Trophoblast cell (in vitro differentiated cells and primary cell): Measurements from ENCODE around the gene ALG11.
A peak's percentile ranks its signal among the peaks of the same experiment; 100 is the strongest.

ENCODE experiments used
- DNase-seq, 2 donors: peaks; one replicate each; pipeline ENCODE4 v3.0.0-alpha.2; 2016
- H2AFZ ChIP-seq: 2 replicates; pipeline ENCODE4 v1.6.1; 2013; ENCODE audit warnings: low read length, moderate library complexity, mild to moderate bottlenecking; ENCODE audit not compliant: insufficient read depth, poor library complexity
- H2AK5ac ChIP-seq: 2 replicates; pipeline ENCODE4 v1.6.1; 2013; ENCODE audit warnings: mild to moderate bottlenecking, low read length
- H2BK120ac ChIP-seq: 2 replicates; pipeline ENCODE4 v1.6.1; 2013; ENCODE audit warnings: low read length, mild to moderate bottlenecking, moderate library complexity; ENCODE audit not compliant: insufficient read depth, poor library complexity
- H2BK12ac ChIP-seq: 2 replicates; pipeline ENCODE4 v1.6.1; 2013; ENCODE audit warnings: mild to moderate bottlenecking, low read length, moderate library complexity
- H2BK5ac ChIP-seq: 2 replicates; pipeline ENCODE4 v1.6.1; 2013; ENCODE audit warnings: low read length, low read depth, moderate library complexity, mild to moderate bottlenecking; ENCODE audit not compliant: poor library complexity
- H3K14ac ChIP-seq: 2 replicates; pipeline ENCODE4 v1.6.1; 2013; ENCODE audit warnings: mild to moderate bottlenecking, low read length
- H3K18ac ChIP-seq: 2 replicates; pipeline ENCODE4 v1.6.1; 2013; ENCODE audit warnings: mild to moderate bottlenecking, low read length
- H3K23ac ChIP-seq: 2 replicates; pipeline ENCODE4 v1.6.1; 2013; ENCODE audit warnings: low read length
- H3K27ac ChIP-seq: 2 replicates; pipeline ENCODE4 v1.5.1; 2013; ENCODE audit warnings: low read depth, mild to moderate bottlenecking, inconsistent platforms, low read length, moderate library complexity
- H3K27me3 ChIP-seq: 2 replicates; pipeline ENCODE4 v1.6.1; 2013; ENCODE audit warnings: inconsistent platforms, mild to moderate bottlenecking, low read length, moderate library complexity; ENCODE audit not compliant: insufficient read depth
- H3K36me3 ChIP-seq, 2 experiments: 1 replicate in 1 of 2; 2 replicates in 1 of 2; pipeline ENCODE4 v1.6.1; 2013; ENCODE audit warnings: low read length in 2 of 2, mild to moderate bottlenecking in 2 of 2, moderate library complexity in 1 of 2; ENCODE audit not compliant: insufficient read depth in 2 of 2, control insufficient read depth in 1 of 2
- H3K4ac ChIP-seq: 2 replicates; pipeline ENCODE4 v1.6.1; 2013; ENCODE audit warnings: low read depth, mild to moderate bottlenecking, low read length, moderate library complexity
- H3K4me1 ChIP-seq, 2 experiments: 1 replicate in 1 of 2; 2 replicates in 1 of 2; pipeline ENCODE4 v1.6.1; 2013; ENCODE audit warnings: low read length in 2 of 2, mild to moderate bottlenecking in 2 of 2, moderate library complexity in 1 of 2; ENCODE audit not compliant: insufficient read depth in 2 of 2, control insufficient read depth in 1 of 2
- H3K4me2 ChIP-seq: 2 replicates; pipeline ENCODE4 v1.6.1; 2013; ENCODE audit warnings: inconsistent platforms, mild to moderate bottlenecking, low read length, moderate library complexity
- H3K4me3 ChIP-seq: 2 replicates; pipeline ENCODE4 v1.5.1; 2013; ENCODE audit warnings: mild to moderate bottlenecking, low read depth, low read length, inconsistent platforms
- H3K79me1 ChIP-seq: one replicate; pipeline ENCODE4 v1.6.1; 2013; ENCODE audit warnings: low read length
- H3K79me2 ChIP-seq: 2 replicates; pipeline ENCODE4 v1.6.1; 2013; ENCODE audit warnings: low read length, mild to moderate bottlenecking; ENCODE audit not compliant: control insufficient read depth, insufficient read depth, poor library complexity
- H3K9ac ChIP-seq: 2 replicates; pipeline ENCODE4 v1.6.1; 2013; ENCODE audit warnings: mild to moderate bottlenecking, low read length
- H3K9me3 ChIP-seq: 2 replicates; pipeline ENCODE4 v1.6.1; 2013; ENCODE audit warnings: low read depth, mild to moderate bottlenecking, control low read depth, inconsistent platforms, low read length; ENCODE audit not compliant: insufficient read depth
- H4K12ac ChIP-seq: 2 replicates; pipeline ENCODE4 v1.6.1; 2013; ENCODE audit warnings: low read depth, mild to moderate bottlenecking, low read length, moderate library complexity
- H4K8ac ChIP-seq: 2 replicates; pipeline ENCODE4 v1.6.1; 2013; ENCODE audit warnings: low read depth, mild to moderate bottlenecking, low read length, moderate library complexity
- H4K91ac ChIP-seq: one replicate; pipeline ENCODE4 v1.6.1; 2013; ENCODE audit warnings: low read depth, mild to moderate bottlenecking, low read length, moderate library complexity
- WGBS: extraction: QIAGEN DNeasy Blood & Tissue Kit; methylation state at CpG from one replicate; pipeline ENCODE4 v1.1.7; 2013; ENCODE audit warnings: missing lambda C conversion rate; ENCODE audit not compliant: insufficient read length, insufficient coverage; ENCODE audit errors: extremely low coverage; 5-methylcytosine and 5-hydroxymethylcytosine counted together

The ALG11 gene

GRCh38 chr13:52012512-52012836 lies 276 bp downstream of the ALG11 start:
- Histone ChIP-seq H4K91ac (no peak overlapping the region), H2AK5ac (no peak overlapping the region), H2BK5ac (peak overlapping the region; percentile 43), H3K4me2 (peak overlapping the region; percentile 71), H3K14ac (peak overlapping the region; percentile 72), H3K36me3 (peaks cover 3 to 7% of the 10 kb centered on the region in 2 experiments), H3K79me1 (peaks cover 8% of the 10 kb centered on the region), H2BK120ac (no peak overlapping the region), H3K18ac (peak overlapping the region; percentile 87), H3K4ac (peak overlapping the region; percentile 70), H3K4me3 (peak overlapping the region; percentile 76), H4K12ac (peak overlapping the region; percentile 86), H3K4me1 (peaks cover 0 to 3% of the 10 kb centered on the region in 2 experiments), H3K27ac (no peak overlapping the region), H2BK12ac (no peak overlapping the region), H3K9ac (peak overlapping the region; percentile 86), H4K8ac (peak overlapping the region; percentile 82), H3K27me3 (no peaks in the 10 kb centered on the region), H3K79me2 (peaks cover 9% of the 10 kb centered on the region), H2AFZ (peak overlapping the region; percentile 72), H3K23ac (peak overlapping the region; percentile 65), H3K9me3 (peaks cover 6% of the 10 kb centered on the region)
- WGBS: no CpG with 5 or more reads among the region's 8 CpGs
- DNase-seq: no peak

GRCh38 chr13:52016296-52016695 lies 4.1 kb downstream of the ALG11 start:
- no peak overlapping the region for H2AFZ ChIP-seq
- no peak overlapping the region for H2BK120ac ChIP-seq
- H2BK5ac ChIP-seq: no peak overlapping the region
- peaks cover 6% of the 10 kb centered on the region for H3K9me3 ChIP-seq
- H3K36me3 ChIP-seq: peaks cover 11 to 14% of the 10 kb centered on the region in 2 experiments
- no peak for DNase-seq
- no peak overlapping the region for H3K23ac ChIP-seq
- H3K79me1 ChIP-seq: peaks cover 8% of the 10 kb centered on the region
- no peak overlapping the region for H2AK5ac ChIP-seq
- H4K12ac ChIP-seq: no peak overlapping the region
- no peak overlapping the region for H3K4me3 ChIP-seq
- H3K27ac ChIP-seq: no peak overlapping the region
- H3K27me3 ChIP-seq: no peaks in the 10 kb centered on the region
- no peak overlapping the region for H2BK12ac ChIP-seq
- H3K79me2 ChIP-seq: peaks cover 9% of the 10 kb centered on the region
- H3K18ac ChIP-seq: no peak overlapping the region
- no peaks in the 10 kb centered on the region for H3K4me1 ChIP-seq
- WGBS: no CpG with 5 or more reads among the region's 3 CpGs
- no peak overlapping the region for H3K14ac ChIP-seq
- no peak overlapping the region for H3K9ac ChIP-seq
- no peak overlapping the region for H3K4me2 ChIP-seq
- no peak overlapping the region for H4K8ac ChIP-seq
- H4K91ac ChIP-seq: no peak overlapping the region
- no peak overlapping the region for H3K4ac ChIP-seq

GRCh38 chr13:52020191-52020590 lies 8.0 kb downstream of the ALG11 start:
- Histone ChIP-seq H2AK5ac (no peak overlapping the region), H4K12ac (no peak overlapping the region), H3K4me3 (no peak overlapping the region), H3K18ac (no peak overlapping the region), H3K14ac (no peak overlapping the region), H3K4ac (no peak overlapping the region), H2AFZ (no peak overlapping the region), H3K79me2 (no peaks in the 10 kb centered on the region), H3K9me3 (peaks cover 4% of the 10 kb centered on the region), H3K4me1 (no peaks in the 10 kb centered on the region), H2BK5ac (no peak overlapping the region), H4K91ac (no peak overlapping the region), H3K27ac (no peak overlapping the region), H3K9ac (no peak overlapping the region), H2BK120ac (no peak overlapping the region), H3K79me1 (no peaks in the 10 kb centered on the region), H3K36me3 (peaks cover 14 to 20% of the 10 kb centered on the region in 2 experiments), H3K27me3 (no peaks in the 10 kb centered on the region), H3K23ac (no peak overlapping the region), H2BK12ac (no peak overlapping the region), H3K4me2 (no peak overlapping the region), H4K8ac (no peak overlapping the region)
- no CpG with 5 or more reads among the region's 3 CpGs for WGBS
- DNase-seq: no peak

GRCh38 chr13:52022356-52022755 lies 10.2 kb downstream of the ALG11 start:
- Histone ChIP-seq H4K91ac (no peak overlapping the region), H3K79me1 (no peaks in the 10 kb centered on the region), H2BK5ac (no peak overlapping the region), H2BK12ac (no peak overlapping the region), H3K9me3 (no peaks in the 10 kb centered on the region), H3K4ac (no peak overlapping the region), H3K4me2 (no peak overlapping the region), H3K27ac (no peak overlapping the region), H3K27me3 (no peaks in the 10 kb centered on the region), H2AFZ (no peak overlapping the region), H2AK5ac (no peak overlapping the region), H2BK120ac (no peak overlapping the region), H3K79me2 (no peaks in the 10 kb centered on the region), H3K14ac (no peak overlapping the region), H3K4me3 (no peak overlapping the region), H4K12ac (no peak overlapping the region), H3K9ac (no peak overlapping the region), H4K8ac (no peak overlapping the region), H3K23ac (no peak overlapping the region), H3K18ac (no peak overlapping the region), H3K36me3 (peaks cover 12 to 28% of the 10 kb centered on the region in 2 experiments), H3K4me1 (no peaks in the 10 kb centered on the region)
- peak in 1 of 2 donors; percentile 44 for DNase-seq
- no CpG with 5 or more reads among the region's 2 CpGs for WGBS
